A549 (cell line): ENCODE data around the gene MUC20. TPM values are rescaled to one million over a fixed set of nuclear protein-coding genes. Genes with fewer than 3 reads are reported as not detected.

ENCODE experiments used
- ATAC-seq, 2 experiments: fragments of 200-7000 bp in 1 of 2; fragments of >200 bp in 1 of 2; cut with Nextera tagmentation in 1 of 2; cut with Tn5 transposase in 1 of 2; 3 replicates each; pipeline versions ENCODE4 v1.8.0 to v1.9.1; 2018 to 2020; ENCODE audit warnings: mild to moderate bottlenecking in 1 of 2, moderate library complexity in 1 of 2
- CTCF ChIA-PET: fragments of 300-600 bp; sonication (Branson Sonifier 250); formaldehyde crosslinking; extraction: SDS; loops from one replicate; lab custom pipeline; 2021; ENCODE audit warnings: antibody characterized with exemption, inconsistent platforms; lab: Yijun Ruan, JAX
- POLR2A ChIA-PET: fragments of 350-600 bp; formaldehyde crosslinking; extraction: SDS; loops from one replicate; lab custom pipeline; 2021; ENCODE audit warnings: antibody characterized with exemption, inconsistent platforms; lab: Yijun Ruan, JAX
- DNase-seq, 2 experiments: peaks; one replicate each; pipeline versions ENCODE4 v3.0.0 to v3.0.0-alpha.2; 2011 to 2016; ENCODE audit warnings: low read depth in 1 of 2, low spot score in 1 of 2
- FAIRE-seq: peaks from 2 replicates; lab custom pipeline; 2011; peaks lifted over from hg19 to GRCh38; lab: Jason Lieb, UNC
- H3K27ac ChIP-seq, 2 experiments: fragments of >200 bp; sonication (Bioruptor Twin); formaldehyde crosslinking; 3 replicates each; pipeline ENCODE4 v1.5.1; 2016 to 2017
- H3K4me1 ChIP-seq: fragments of >200 bp; sonication (Bioruptor Twin); formaldehyde crosslinking; 3 replicates; pipeline ENCODE4 v1.6.1; 2016
- H3K4me2 ChIP-seq: fragments of >200 bp; sonication (Bioruptor Twin); formaldehyde crosslinking; 3 replicates; pipeline ENCODE4 v1.6.1; 2016
- H3K4me3 ChIP-seq: fragments of >200 bp; sonication (Bioruptor Twin); formaldehyde crosslinking; 3 replicates; pipeline ENCODE4 v1.5.1; 2016
- H3K9me3 ChIP-seq: fragments of >200 bp; sonication (Bioruptor Twin); formaldehyde crosslinking; 3 replicates; pipeline ENCODE4 v1.6.1; 2016
- CBX2 ChIP-seq: fragments of 200-600 bp; sonication (generic); IDR thresholded peaks from 2 replicates; pipeline ENCODE4 v1.6.1; 2016; ENCODE audit warnings: low read depth, mild to moderate bottlenecking, borderline replicate concordance
- CBX8 ChIP-seq: fragments of 200-600 bp; sonication (generic); IDR thresholded peaks from 2 replicates; pipeline ENCODE4 v1.6.1; 2016
- CEBPB ChIP-seq, 2 experiments: fragments of >200 bp in 1 of 2; sonication (Bioruptor Twin) in 1 of 2; formaldehyde crosslinking in 1 of 2; IDR thresholded peaks; 2 replicates each; pipeline ENCODE4 v1.6.1; 2012 to 2016
- CHD2 ChIP-seq: fragments of 150-350 bp; IDR thresholded peaks from 2 replicates; pipeline ENCODE4 v1.6.1; 2014; ENCODE audit warnings: low read length; ENCODE audit not compliant: partially characterized antibody
- CHD4 ChIP-seq: fragments of 200-600 bp; sonication (generic); IDR thresholded peaks from 2 replicates; pipeline ENCODE4 v1.6.1; 2016; ENCODE audit warnings: antibody characterized with exemption, mild to moderate bottlenecking, borderline replicate concordance
- EHMT2 ChIP-seq: fragments of 200-600 bp; sonication (generic); IDR thresholded peaks from 2 replicates; pipeline ENCODE4 v1.6.1; 2016; ENCODE audit warnings: antibody characterized with exemption, low read depth, mild to moderate bottlenecking, moderate library complexity
- EP300 ChIP-seq, 2 experiments: fragments of >200 bp; sonication (Bioruptor Twin); formaldehyde crosslinking; IDR thresholded peaks; 2 replicates in 1 of 2; 3 replicates in 1 of 2; pipeline ENCODE4 v1.6.1; 2016 to 2017
- HDAC2 ChIP-seq: fragments of 200-600 bp; sonication (generic); IDR thresholded peaks from 2 replicates; pipeline ENCODE4 v1.6.1; 2016
- HES2 ChIP-seq: fragments of >200 bp; sonication (Bioruptor Twin); formaldehyde crosslinking; IDR thresholded peaks from 2 replicates; pipeline ENCODE4 v1.6.1; 2016
- HOXB13 ChIP-seq: fragments of 250-450 bp; sonication (Bioruptor Pico); IDR thresholded peaks from 2 replicates; pipeline ENCODE4 v1.5.0; 2020; ENCODE audit warnings: low read depth, mild to moderate bottlenecking, moderate library complexity
- JUN ChIP-seq, 2 experiments: fragments of >200 bp; sonication (Bioruptor Twin); formaldehyde crosslinking; IDR thresholded peaks; 2 replicates in 1 of 2; 3 replicates in 1 of 2; pipeline ENCODE4 v1.6.1; 2016 to 2017
- JUNB ChIP-seq: fragments of >200 bp; sonication (Bioruptor Twin); formaldehyde crosslinking; IDR thresholded peaks from 2 replicates; pipeline ENCODE4 v1.6.1; 2016
- KDM1A ChIP-seq: fragments of 200-600 bp; sonication (generic); IDR thresholded peaks from 2 replicates; pipeline ENCODE4 v1.6.1; 2016; ENCODE audit warnings: low read depth, mild to moderate bottlenecking
- KDM5A ChIP-seq: fragments of 200-600 bp; sonication (generic); IDR thresholded peaks from 2 replicates; pipeline ENCODE4 v1.6.1; 2016; ENCODE audit warnings: antibody characterized with exemption, mild to moderate bottlenecking
- PBX3 ChIP-seq: IDR thresholded peaks from 2 replicates; pipeline ENCODE4 v1.6.1; 2012
- PHF8 ChIP-seq: fragments of 200-600 bp; sonication (generic); IDR thresholded peaks from 2 replicates; pipeline ENCODE4 v1.6.1; 2016; ENCODE audit warnings: low read depth, mild to moderate bottlenecking, antibody characterized with exemption, moderate library complexity, borderline replicate concordance
- POLR2AphosphoS2 ChIP-seq: conservative IDR thresholded peaks from 2 replicates; pipeline ENCODE4 v1.6.1; 2012; ENCODE audit warnings: low read length, improper control_type of control experiment, inconsistent platforms
- RAD21 ChIP-seq, 2 experiments: fragments of >200 bp in 1 of 2; sonication (Bioruptor Twin) in 1 of 2; formaldehyde crosslinking in 1 of 2; IDR thresholded peaks in 1 of 2; conservative IDR thresholded peaks in 1 of 2; 2 replicates in 1 of 2; 3 replicates in 1 of 2; pipeline ENCODE4 v1.6.1; 2012 to 2018; ENCODE audit warnings: inconsistent platforms in 1 of 2
- RCOR1 ChIP-seq: fragments of 150-350 bp; IDR thresholded peaks from 2 replicates; pipeline ENCODE4 v1.6.1; 2014; ENCODE audit warnings: antibody characterized with exemption, low read length, low read depth
- SREBF2 ChIP-seq: fragments of 450-650 bp; IDR thresholded peaks from 2 replicates; pipeline ENCODE4 v1.6.1; 2014; ENCODE audit warnings: mild to moderate bottlenecking, moderate library complexity
- TP53 ChIP-seq: fragments of 250-450 bp; sonication (Bioruptor Pico); IDR thresholded peaks from 2 replicates; pipeline ENCODE4 v1.5.0; 2021; ENCODE audit warnings: mild to moderate bottlenecking, moderate library complexity
- ZC3H11A ChIP-seq: fragments of 450-650 bp; IDR thresholded peaks from 2 replicates; pipeline ENCODE4 v1.6.1; 2014; ENCODE audit warnings: antibody characterized with exemption, mild to moderate bottlenecking
- ZFP36 ChIP-seq: fragments of 450-650 bp; IDR thresholded peaks from 2 replicates; pipeline ENCODE4 v1.6.1; 2014; ENCODE audit warnings: borderline replicate concordance; ENCODE audit not compliant: partially characterized antibody
- ZNF302 ChIP-seq: fragments of 250-450 bp; sonication (Bioruptor Pico); IDR thresholded peaks from 2 replicates; pipeline ENCODE4 v1.9.0; 2021; ENCODE audit warnings: inconsistent platforms, mild to moderate bottlenecking, moderate library complexity
- WGBS: methylation state at CpG from one replicate; pipeline ENCODE4 v1.1.6; 2017; ENCODE audit errors: missing lambda C conversion rate; 5-methylcytosine and 5-hydroxymethylcytosine counted together
- polyA plus RNA-seq, 4 experiments: library from polyadenylated mRNA; depleted of rRNA in 3 of 4; stranded (reverse); fragments of >200 nt; fragmentation: RNase III in 1 of 4; extraction: RNeasy Plus Mini Kit Qiagen cat#74134 plus additional on column Dnase treatment in 1 of 4; gene quantifications; 2 replicates in 3 of 4; 3 replicates in 1 of 4; pipeline ENCODE4 v1.2.3, GENCODE V29; 2011 to 2017
- TF ChIP-seq, protein P1 (sequence below): fragments of 250-450 bp; sonication (Bioruptor Pico); IDR thresholded peaks from 2 replicates; pipeline ENCODE4 v1.5.0; 2021; ENCODE audit warnings: mild to moderate bottlenecking, moderate library complexity, borderline replicate concordance
- TF ChIP-seq, protein P2 (sequence below): fragments of 150-350 bp; IDR thresholded peaks from 2 replicates; pipeline ENCODE4 v1.6.1; 2014; ENCODE audit warnings: low read depth, mild to moderate bottlenecking, low read length
- TF ChIP-seq, protein P3 (sequence below): fragments of >200 bp; sonication (Bioruptor Twin); formaldehyde crosslinking; IDR thresholded peaks from 3 replicates; pipeline ENCODE4 v1.5.1; 2016

Gene MUC20
- polyA plus RNA-seq, 2 of the 4 experiments (the other 2 are of a cell fraction): 0.44 to 0.87 TPM

DNA sequence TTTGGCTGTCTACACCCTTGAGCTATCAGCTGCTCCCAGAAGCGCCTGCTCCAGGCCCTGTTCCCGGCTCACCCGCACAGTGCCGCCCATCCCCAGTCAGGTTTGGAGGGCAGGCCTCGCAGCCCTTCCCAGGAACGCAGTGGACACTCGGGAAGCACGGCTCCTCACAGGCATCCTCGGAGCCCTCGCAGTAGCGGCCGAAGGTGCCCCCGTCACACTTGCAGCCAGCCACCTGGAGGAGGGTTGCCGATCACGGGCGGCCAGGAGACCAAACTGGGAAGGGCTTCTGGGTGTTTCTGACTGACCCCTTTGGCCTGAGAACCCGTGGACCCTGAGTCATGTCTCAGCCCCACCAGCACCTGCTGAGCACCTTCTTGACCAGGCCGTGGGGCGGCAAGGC is 33.4 kb downstream of the MUC20 start:
- no peak for TF ChIP-seq TP53 (CRISPR knock-in tag)
- no peak for TF ChIP-seq RAD21 (conservative IDR thresholded peaks at IDR 0.05 in 1 of 2, IDR thresholded peaks at IDR 0.05 in 1 of 2)
- TF ChIP-seq ZFP36: no peak
- no peak for TF ChIP-seq CBX2
- no peak for TF ChIP-seq CHD2
- no peak for TF ChIP-seq HDAC2
- no peak for TF ChIP-seq JUN (IDR thresholded peaks at IDR 0.05)
- TF ChIP-seq, protein P1, sequence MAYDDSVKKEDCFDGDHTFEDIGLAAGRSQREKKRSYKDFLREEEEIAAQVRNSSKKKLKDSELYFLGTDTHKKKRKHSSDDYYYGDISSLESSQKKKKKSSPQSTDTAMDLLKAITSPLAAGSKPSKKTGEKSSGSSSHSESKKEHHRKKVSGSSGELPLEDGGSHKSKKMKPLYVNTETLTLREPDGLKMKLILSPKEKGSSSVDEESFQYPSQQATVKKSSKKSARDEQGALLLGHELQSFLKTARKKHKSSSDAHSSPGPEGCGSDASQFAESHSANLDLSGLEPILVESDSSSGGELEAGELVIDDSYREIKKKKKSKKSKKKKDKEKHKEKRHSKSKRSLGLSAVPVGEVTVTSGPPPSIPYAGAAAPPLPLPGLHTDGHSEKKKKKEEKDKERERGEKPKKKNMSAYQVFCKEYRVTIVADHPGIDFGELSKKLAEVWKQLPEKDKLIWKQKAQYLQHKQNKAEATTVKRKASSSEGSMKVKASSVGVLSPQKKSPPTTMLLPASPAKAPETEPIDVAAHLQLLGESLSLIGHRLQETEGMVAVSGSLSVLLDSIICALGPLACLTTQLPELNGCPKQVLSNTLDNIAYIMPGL: no peak
- no peak for TF ChIP-seq ZC3H11A
- no peak for TF ChIP-seq CBX8
- no peak for TF ChIP-seq PBX3
- TF ChIP-seq, protein P2, sequence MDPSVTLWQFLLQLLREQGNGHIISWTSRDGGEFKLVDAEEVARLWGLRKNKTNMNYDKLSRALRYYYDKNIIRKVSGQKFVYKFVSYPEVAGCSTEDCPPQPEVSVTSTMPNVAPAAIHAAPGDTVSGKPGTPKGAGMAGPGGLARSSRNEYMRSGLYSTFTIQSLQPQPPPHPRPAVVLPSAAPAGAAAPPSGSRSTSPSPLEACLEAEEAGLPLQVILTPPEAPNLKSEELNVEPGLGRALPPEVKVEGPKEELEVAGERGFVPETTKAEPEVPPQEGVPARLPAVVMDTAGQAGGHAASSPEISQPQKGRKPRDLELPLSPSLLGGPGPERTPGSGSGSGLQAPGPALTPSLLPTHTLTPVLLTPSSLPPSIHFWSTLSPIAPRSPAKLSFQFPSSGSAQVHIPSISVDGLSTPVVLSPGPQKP: no peak
- no peak for TF ChIP-seq CHD4
- TF ChIP-seq JUNB: no peak
- no peak for TF ChIP-seq HES2
- no peak for TF ChIP-seq CEBPB (IDR thresholded peaks at IDR 0.05)
- TF ChIP-seq, protein P3, sequence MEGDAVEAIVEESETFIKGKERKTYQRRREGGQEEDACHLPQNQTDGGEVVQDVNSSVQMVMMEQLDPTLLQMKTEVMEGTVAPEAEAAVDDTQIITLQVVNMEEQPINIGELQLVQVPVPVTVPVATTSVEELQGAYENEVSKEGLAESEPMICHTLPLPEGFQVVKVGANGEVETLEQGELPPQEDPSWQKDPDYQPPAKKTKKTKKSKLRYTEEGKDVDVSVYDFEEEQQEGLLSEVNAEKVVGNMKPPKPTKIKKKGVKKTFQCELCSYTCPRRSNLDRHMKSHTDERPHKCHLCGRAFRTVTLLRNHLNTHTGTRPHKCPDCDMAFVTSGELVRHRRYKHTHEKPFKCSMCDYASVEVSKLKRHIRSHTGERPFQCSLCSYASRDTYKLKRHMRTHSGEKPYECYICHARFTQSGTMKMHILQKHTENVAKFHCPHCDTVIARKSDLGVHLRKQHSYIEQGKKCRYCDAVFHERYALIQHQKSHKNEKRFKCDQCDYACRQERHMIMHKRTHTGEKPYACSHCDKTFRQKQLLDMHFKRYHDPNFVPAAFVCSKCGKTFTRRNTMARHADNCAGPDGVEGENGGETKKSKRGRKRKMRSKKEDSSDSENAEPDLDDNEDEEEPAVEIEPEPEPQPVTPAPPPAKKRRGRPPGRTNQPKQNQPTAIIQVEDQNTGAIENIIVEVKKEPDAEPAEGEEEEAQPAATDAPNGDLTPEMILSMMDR: no peak
- TF ChIP-seq, all 56 proteins: peak for 0
- 64% methylated on average over 2 of the region's 19 CpGs for WGBS
- FAIRE-seq: no peak
- no peaks in the 10 kb centered on the region for H3K4me1 ChIP-seq
- POLR2A ChIA-PET: no interaction called here
- no peak overlapping the region for H3K4me2 ChIP-seq
- H3K4me3 ChIP-seq: no peak overlapping the region
- no peaks in the 10 kb centered on the region for H3K9me3 ChIP-seq
- no peak for DNase-seq
- CTCF ChIA-PET: interaction anchor here (1.2 kb wide), 1 partner anchor 15 kb away, joined by 3 read pairs; no protein-coding TSS in a partner anchor
- no peak for ATAC-seq
- no peak overlapping the region for H3K27ac ChIP-seq

DNA sequence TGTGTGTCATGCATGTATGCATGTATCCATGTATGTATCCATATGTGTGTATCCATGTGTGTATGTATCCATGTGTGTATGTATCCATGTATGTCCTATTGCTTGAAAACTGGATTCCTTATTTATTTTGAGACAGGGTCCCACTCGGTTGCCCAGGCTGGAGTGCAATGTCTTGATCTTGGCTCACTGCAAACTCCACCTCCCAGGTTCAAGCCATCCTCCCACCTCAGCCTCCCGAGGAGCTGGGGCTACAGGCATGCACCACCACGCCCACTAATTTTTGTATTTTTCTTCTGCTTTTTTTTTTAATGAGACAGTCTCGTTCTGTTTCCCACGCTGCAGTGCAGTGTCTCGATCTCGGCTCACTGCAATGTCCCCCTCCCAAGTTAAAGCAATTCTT is 34.1 kb downstream of the MUC20 start:
- FAIRE-seq: no peak
- H3K4me2 ChIP-seq: no peak overlapping the region
- no peaks in the 10 kb centered on the region for H3K9me3 ChIP-seq
- ChIA-PET CTCF (interaction anchor here (1.1 to 1.2 kb wide), 3 partner anchors 10 to 101 kb away, joined by 3 to 5 read pairs (median 3); no protein-coding TSS in a partner anchor), POLR2A (no interaction called here)
- H3K4me1 ChIP-seq: no peaks in the 10 kb centered on the region
- WGBS: 64% methylated on average over 7 of the region's 7 CpGs
- DNase-seq: no peak
- ATAC-seq: no peak
- H3K27ac ChIP-seq: no peak overlapping the region
- no peak overlapping the region for H3K4me3 ChIP-seq
- TF ChIP-seq ZNF302 (CRISPR knock-in tag): no peak
- TF ChIP-seq RAD21 (conservative IDR thresholded peaks at IDR 0.05 in 1 of 2, IDR thresholded peaks at IDR 0.05 in 1 of 2): no peak
- TF ChIP-seq PHF8: no peak
- TF ChIP-seq KDM5A: no peak
- TF ChIP-seq CHD2: no peak
- no peak for TF ChIP-seq SREBF2
- TF ChIP-seq RCOR1: no peak
- no peak for TF ChIP-seq HOXB13
- TF ChIP-seq, protein P3: no peak
- no peak for TF ChIP-seq HES2
- no peak for TF ChIP-seq POLR2AphosphoS2
- TF ChIP-seq EHMT2: no peak
- no peak for TF ChIP-seq KDM1A
- TF ChIP-seq CHD4: no peak
- TF ChIP-seq EP300 (IDR thresholded peaks at IDR 0.05): no peak
- TF ChIP-seq PBX3: no peak
